K562 (cell line): ENCODE measurements around the gene CIAO2B. TPM values are rescaled to one million over a fixed set of nuclear protein-coding genes. Genes with fewer than 3 reads are reported as not detected.
A peak's percentile ranks its signal among the peaks of the same experiment; 100 is the strongest.

ENCODE experiments used
- CAMTA2 ChIP-seq: fragments of 250-450 bp; sonication (Bioruptor Pico); conservative IDR thresholded peaks from 2 replicates; pipeline ENCODE4 v1.5.1; 2022
- CCAR2 ChIP-seq: fragments of 200-400 bp; formaldehyde crosslinking; IDR thresholded peaks from 2 replicates; pipeline ENCODE4 v1.6.1; 2017; ENCODE audit warnings: mild to moderate bottlenecking, low read depth, low read length
- ERF ChIP-seq: fragments of 450-650 bp; formaldehyde crosslinking; IDR thresholded peaks from 2 replicates; pipeline ENCODE4 v1.4.0; 2020; ENCODE audit warnings: mild to moderate bottlenecking, mixed read lengths
- HDAC1 ChIP-seq, 2 experiments: fragments of 450-650 bp; IDR thresholded peaks; 2 replicates each; pipeline ENCODE4 v1.6.1; 2016 to 2017; ENCODE audit warnings: inconsistent platforms in 1 of 2, mild to moderate bottlenecking in 1 of 2, moderate library complexity in 1 of 2
- HDAC6 ChIP-seq: IDR thresholded peaks from 2 replicates; pipeline ENCODE4 v1.6.1; 2012; ENCODE audit warnings: low read depth, mild to moderate bottlenecking, control low read depth, inconsistent platforms, low read length, moderate library complexity
- HOXB6 ChIP-seq: fragments of 250-450 bp; sonication (Bioruptor Pico); IDR thresholded peaks from 2 replicates; pipeline ENCODE4 v1.5.1; 2022; ENCODE audit warnings: mild to moderate bottlenecking, borderline replicate concordance
- KLF10 ChIP-seq: fragments of 250-450 bp; sonication (Bioruptor Pico); IDR thresholded peaks from 2 replicates; pipeline ENCODE4 v1.6.1; 2021; ENCODE audit warnings: matching md5 sums
- LARP7 ChIP-seq: fragments of 450-650 bp; IDR thresholded peaks from 2 replicates; pipeline ENCODE4 v1.6.1; 2016
- MCM3 ChIP-seq: fragments of 450-650 bp; IDR thresholded peaks from 2 replicates; pipeline ENCODE4 v1.6.1; 2016
- NCOA2 ChIP-seq, 2 experiments: fragments of 450-650 bp; IDR thresholded peaks; 2 replicates each; pipeline ENCODE4 v1.6.1; 2018; ENCODE audit warnings: mild to moderate bottlenecking in 2 of 2, moderate library complexity in 1 of 2; ENCODE audit not compliant: partially characterized antibody in 2 of 2
- NFYB ChIP-seq: IDR thresholded peaks from 2 replicates; pipeline ENCODE4 v1.6.1; 2011; ENCODE audit warnings: mild to moderate bottlenecking, moderate library complexity; ENCODE audit not compliant: insufficient read length; ENCODE audit errors: extremely low read depth
- NRF1 ChIP-seq, 2 experiments: fragments of 450-650 bp; IDR thresholded peaks in 1 of 2; conservative IDR thresholded peaks in 1 of 2; 2 replicates each; pipeline ENCODE4 v1.6.1; 2014; ENCODE audit warnings: mild to moderate bottlenecking in 2 of 2
- PTRF ChIP-seq: fragments of 450-650 bp; IDR thresholded peaks from 2 replicates; pipeline ENCODE4 v1.6.1; 2016; ENCODE audit warnings: mild to moderate bottlenecking, missing genetic modification characterization, missing compliant biosample characterization
- RAD21 ChIP-seq, 2 experiments: fragments of 250-450 bp in 1 of 2; fragments of 450-650 bp in 1 of 2; sonication (Bioruptor Pico) in 1 of 2; formaldehyde crosslinking in 1 of 2; IDR thresholded peaks in 1 of 2; conservative IDR thresholded peaks in 1 of 2; 2 replicates each; pipeline versions ENCODE4 v1.4.0 to v1.8.0; 2020 to 2022; ENCODE audit warnings: mild to moderate bottlenecking in 2 of 2, moderate library complexity in 1 of 2
- RHOXF2B ChIP-seq: fragments of 250-450 bp; sonication (Bioruptor Pico); conservative IDR thresholded peaks from 2 replicates; pipeline ENCODE4 v1.5.1; 2021
- SAP30 ChIP-seq: fragments of 200-600 bp; sonication (generic); IDR thresholded peaks from 2 replicates; pipeline ENCODE4 v1.6.1; 2012; ENCODE audit warnings: borderline replicate concordance, low read depth, mild to moderate bottlenecking, moderate library complexity, low read length, control low read depth, inconsistent platforms; ENCODE audit not compliant: insufficient read depth, poor library complexity, severe bottlenecking
- SMC3 ChIP-seq: conservative IDR thresholded peaks from 2 replicates; pipeline ENCODE4 v1.6.1; 2011; ENCODE audit warnings: low read depth, low read length, improper control_type of control experiment; ENCODE audit not compliant: insufficient read depth
- SREBF1 ChIP-seq: fragments of 150-350 bp; IDR thresholded peaks from 2 replicates; pipeline ENCODE4 v1.6.1; 2014; ENCODE audit warnings: antibody characterized with exemption, low read depth, low read length, borderline replicate concordance
- TCF3 ChIP-seq: sonication (generic); formaldehyde crosslinking; IDR thresholded peaks from 2 replicates; pipeline ENCODE4 v1.4.0; 2020; ENCODE audit warnings: mild to moderate bottlenecking, missing genetic modification reagents
- THRAP3 ChIP-seq: fragments of 450-650 bp; IDR thresholded peaks from 2 replicates; pipeline ENCODE4 v1.6.1; 2016; ENCODE audit warnings: mild to moderate bottlenecking, inconsistent platforms, borderline replicate concordance
- TRIM28 ChIP-seq: fragments of 450-650 bp; IDR thresholded peaks from 2 replicates; pipeline ENCODE4 v1.6.1; 2017
- WHSC1 ChIP-seq: IDR thresholded peaks from one replicate; pipeline ENCODE4 v1.6.1; 2012; ENCODE audit warnings: low read length, control low read depth, inconsistent platforms
- ZC3H8 ChIP-seq: fragments of 450-650 bp; IDR thresholded peaks from 2 replicates; pipeline ENCODE4 v1.6.1; 2017
- ZNF232 ChIP-seq: sonication (generic); formaldehyde crosslinking; IDR thresholded peaks from 2 replicates; pipeline ENCODE4 v1.8.0; 2022; ENCODE audit warnings: mild to moderate bottlenecking, missing genetic modification reagents
- polyA plus RNA-seq, 8 experiments: library from polyadenylated mRNA; depleted of rRNA in 4 of 8; stranded (reverse) in 5 of 8; unstranded in 3 of 8; fragments of >200 nt; fragmentation: Nextera tagmentation in 2 of 8; fragmentation: Illumina TruSeq in 1 of 8; extraction: Ambion mirVana in 2 of 8; extraction: Trizol in 1 of 8; gene quantifications; 2 replicates each; pipeline versions ENCODE4 v1.2.1 to v1.2.3, GENCODE V29; 2011 to 2014; ENCODE audit warnings: inconsistent platforms in 1 of 8, missing spikeins in 1 of 8
- total RNA-seq, 7 experiments: library from RNA; depleted of rRNA in 6 of 7; stranded (reverse); fragments of >200 nt in 6 of 7; fragmentation: Illumina TruSeq in 2 of 7; extraction: Trizol in 2 of 7; gene quantifications; 2 replicates each; pipeline versions ENCODE4 v1.2.1 to v1.2.3, GENCODE V29; 2011 to 2021; ENCODE audit warnings: low replicate concordance in 1 of 7
- TF ChIP-seq, protein P1 (sequence below): IDR thresholded peaks from 2 replicates; pipeline ENCODE4 v1.6.1; 2011; ENCODE audit not compliant: insufficient read length; ENCODE audit errors: extremely low read depth
- TF ChIP-seq, protein P2 (sequence below): sonication (generic); formaldehyde crosslinking; IDR thresholded peaks from 2 replicates; pipeline ENCODE4 v1.8.0; 2022; ENCODE audit warnings: mild to moderate bottlenecking, missing genetic modification reagents, borderline replicate concordance
- TF ChIP-seq, protein P3 (sequence below): IDR thresholded peaks from 2 replicates; pipeline ENCODE4 v1.6.1; 2011; ENCODE audit warnings: borderline replicate concordance, low read depth, mild to moderate bottlenecking, moderate library complexity, low read length; ENCODE audit not compliant: insufficient read depth, poor library complexity, severe bottlenecking

CIAO2B gene
- total and polyA plus RNA-seq, 9 of the 15 experiments (the other 6 are each of a cell fraction or from before 2014, with no cell fraction given), result 86.8 to 182 (median 113) TPM

DNA sequence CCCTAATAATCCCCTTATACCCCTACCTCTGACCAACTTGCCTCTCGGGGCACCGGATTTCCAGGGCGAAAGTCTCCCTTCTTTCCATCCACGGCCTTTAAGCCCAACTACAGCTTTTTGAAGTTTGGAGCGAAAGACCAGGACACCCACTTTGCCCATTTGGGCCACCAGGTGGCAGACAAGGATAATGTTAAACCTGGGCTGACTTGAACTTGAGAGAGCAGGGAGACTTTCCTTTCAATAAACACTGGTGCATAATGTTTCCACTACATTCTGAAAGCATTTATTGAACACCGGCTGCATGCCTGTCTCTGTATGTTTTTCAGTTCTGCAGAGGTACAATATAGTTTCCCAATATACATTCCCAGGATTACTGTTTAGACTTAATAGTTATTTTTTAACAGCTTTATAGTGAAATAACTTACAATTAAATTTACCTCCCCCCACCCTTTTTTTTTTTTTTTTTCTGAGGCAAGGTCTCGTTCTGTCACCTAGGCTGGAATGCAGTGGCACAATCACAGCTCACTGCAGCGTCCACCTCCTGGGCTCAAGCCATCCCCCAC, 20.0 kb upstream of the CIAO2B start (continued):
- no peak for TF ChIP-seq TCF3 (CRISPR knock-in tag)
- no peak for TF ChIP-seq KLF10 (CRISPR knock-in tag)
- TF ChIP-seq CAMTA2 (CRISPR knock-in tag), result no peak
- TF ChIP-seq THRAP3, result no peak
- no peak for TF ChIP-seq HOXB6
- no peak for TF ChIP-seq HDAC1 (IDR thresholded peaks at IDR 0.05)
- no peak for TF ChIP-seq ERF (CRISPR knock-in tag)
- no peak for TF ChIP-seq PTRF (tag)
- TF ChIP-seq, protein P1, sequence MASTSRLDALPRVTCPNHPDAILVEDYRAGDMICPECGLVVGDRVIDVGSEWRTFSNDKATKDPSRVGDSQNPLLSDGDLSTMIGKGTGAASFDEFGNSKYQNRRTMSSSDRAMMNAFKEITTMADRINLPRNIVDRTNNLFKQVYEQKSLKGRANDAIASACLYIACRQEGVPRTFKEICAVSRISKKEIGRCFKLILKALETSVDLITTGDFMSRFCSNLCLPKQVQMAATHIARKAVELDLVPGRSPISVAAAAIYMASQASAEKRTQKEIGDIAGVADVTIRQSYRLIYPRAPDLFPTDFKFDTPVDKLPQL, result no peak
- no peak for TF ChIP-seq HDAC6
- no peak for TF ChIP-seq NFYB
- TF ChIP-seq SREBF1, result no peak
- TF ChIP-seq TRIM28, result no peak
- no peak for TF ChIP-seq SAP30
- TF ChIP-seq, protein P2, sequence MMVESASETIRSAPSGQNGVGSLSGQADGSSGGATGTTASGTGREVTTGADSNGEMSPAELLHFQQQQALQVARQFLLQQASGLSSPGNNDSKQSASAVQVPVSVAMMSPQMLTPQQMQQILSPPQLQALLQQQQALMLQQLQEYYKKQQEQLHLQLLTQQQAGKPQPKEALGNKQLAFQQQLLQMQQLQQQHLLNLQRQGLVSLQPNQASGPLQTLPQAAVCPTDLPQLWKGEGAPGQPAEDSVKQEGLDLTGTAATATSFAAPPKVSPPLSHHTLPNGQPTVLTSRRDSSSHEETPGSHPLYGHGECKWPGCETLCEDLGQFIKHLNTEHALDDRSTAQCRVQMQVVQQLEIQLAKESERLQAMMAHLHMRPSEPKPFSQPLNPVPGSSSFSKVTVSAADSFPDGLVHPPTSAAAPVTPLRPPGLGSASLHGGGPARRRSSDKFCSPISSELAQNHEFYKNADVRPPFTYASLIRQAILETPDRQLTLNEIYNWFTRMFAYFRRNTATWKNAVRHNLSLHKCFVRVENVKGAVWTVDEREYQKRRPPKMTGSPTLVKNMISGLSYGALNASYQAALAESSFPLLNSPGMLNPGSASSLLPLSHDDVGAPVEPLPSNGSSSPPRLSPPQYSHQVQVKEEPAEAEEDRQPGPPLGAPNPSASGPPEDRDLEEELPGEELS (CRISPR knock-in tag), result no peak
- no peak for TF ChIP-seq WHSC1
- TF ChIP-seq SMC3, result peak; percentile 77
- no peak for TF ChIP-seq MCM3
- TF ChIP-seq CCAR2, result no peak
- TF ChIP-seq, protein P3, sequence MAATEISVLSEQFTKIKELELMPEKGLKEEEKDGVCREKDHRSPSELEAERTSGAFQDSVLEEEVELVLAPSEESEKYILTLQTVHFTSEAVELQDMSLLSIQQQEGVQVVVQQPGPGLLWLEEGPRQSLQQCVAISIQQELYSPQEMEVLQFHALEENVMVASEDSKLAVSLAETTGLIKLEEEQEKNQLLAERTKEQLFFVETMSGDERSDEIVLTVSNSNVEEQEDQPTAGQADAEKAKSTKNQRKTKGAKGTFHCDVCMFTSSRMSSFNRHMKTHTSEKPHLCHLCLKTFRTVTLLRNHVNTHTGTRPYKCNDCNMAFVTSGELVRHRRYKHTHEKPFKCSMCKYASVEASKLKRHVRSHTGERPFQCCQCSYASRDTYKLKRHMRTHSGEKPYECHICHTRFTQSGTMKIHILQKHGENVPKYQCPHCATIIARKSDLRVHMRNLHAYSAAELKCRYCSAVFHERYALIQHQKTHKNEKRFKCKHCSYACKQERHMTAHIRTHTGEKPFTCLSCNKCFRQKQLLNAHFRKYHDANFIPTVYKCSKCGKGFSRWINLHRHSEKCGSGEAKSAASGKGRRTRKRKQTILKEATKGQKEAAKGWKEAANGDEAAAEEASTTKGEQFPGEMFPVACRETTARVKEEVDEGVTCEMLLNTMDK, result peak; percentile 46
- no peak for TF ChIP-seq ZNF232 (CRISPR knock-in tag)
- TF ChIP-seq RHOXF2B, result no peak
- no peak for TF ChIP-seq NCOA2 (IDR thresholded peaks at IDR 0.05; ENCODE audit: partially characterized antibody in 2 of 2)
- peak; percentile 77 to 90 for TF ChIP-seq RAD21 (CRISPR knock-in tag; conservative IDR thresholded peaks at IDR 0.05 in 1 of 2, IDR thresholded peaks at IDR 0.05 in 1 of 2)
- TF ChIP-seq LARP7, result no peak
- no peak for TF ChIP-seq NRF1 (conservative IDR thresholded peaks at IDR 0.05 in 1 of 2, IDR thresholded peaks at IDR 0.05 in 1 of 2)
- no peak for TF ChIP-seq ZC3H8
